Right lobe of liver (tissue), 4 donors: ENCODE data around the gene GP1BB.

Experiments used
- POLR2A ChIP-seq: fragments of 450-650 bp; IDR thresholded peaks from one replicate; pipeline ENCODE4 v1.6.1; 2017; ENCODE audit warnings: antibody characterized with exemption, mild to moderate bottlenecking
- TF ChIP-seq, protein P1 (sequence below), 4 donors: fragments of 200-600 bp in 3 of 4; fragments of 450-650 bp in 1 of 4; IDR thresholded peaks; one replicate each; pipeline versions ENCODE4 v1.5.1 to v1.8.0; 2016 to 2022; ENCODE audit warnings: antibody characterized with exemption in 4 of 4, mild to moderate bottlenecking in 2 of 4
- donor health status: DM: no; HTN: no; CAD: no.
- donor health status: DM: no; HTN: no; CAD: no.
- donor health status: DM: no; HTN: yes; CAD: no.

DNA sequence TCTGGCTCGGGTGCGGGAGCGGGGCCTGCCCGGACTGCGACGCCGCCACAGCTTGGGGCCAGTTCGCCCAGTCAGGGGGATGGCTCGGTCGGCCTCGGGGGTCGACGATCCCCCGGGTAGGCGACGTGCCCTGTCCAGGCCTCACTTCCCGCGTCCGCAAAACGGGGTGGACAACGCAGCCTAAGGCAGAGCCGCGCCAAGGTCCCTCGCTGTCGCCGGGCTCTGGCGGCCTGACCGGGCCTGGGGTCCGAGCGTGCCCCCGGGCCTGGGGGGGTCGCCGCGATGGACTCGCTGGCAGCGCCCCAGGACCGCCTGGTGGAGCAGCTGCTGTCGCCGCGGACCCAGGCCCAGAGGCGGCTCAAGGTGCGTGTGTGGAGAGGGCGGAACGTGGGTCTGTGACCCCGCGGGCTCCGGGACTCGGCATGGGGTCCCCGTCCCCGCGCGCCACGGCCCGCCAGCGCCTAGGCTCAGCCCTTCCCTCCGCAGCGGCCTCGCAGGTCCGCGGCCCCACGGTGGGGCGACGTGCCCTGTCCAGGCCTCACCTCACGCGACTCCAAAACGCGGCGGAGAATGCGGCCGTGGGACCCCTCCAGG lies 4.8 kb upstream of the GP1BB start:
- TF ChIP-seq, protein P1, sequence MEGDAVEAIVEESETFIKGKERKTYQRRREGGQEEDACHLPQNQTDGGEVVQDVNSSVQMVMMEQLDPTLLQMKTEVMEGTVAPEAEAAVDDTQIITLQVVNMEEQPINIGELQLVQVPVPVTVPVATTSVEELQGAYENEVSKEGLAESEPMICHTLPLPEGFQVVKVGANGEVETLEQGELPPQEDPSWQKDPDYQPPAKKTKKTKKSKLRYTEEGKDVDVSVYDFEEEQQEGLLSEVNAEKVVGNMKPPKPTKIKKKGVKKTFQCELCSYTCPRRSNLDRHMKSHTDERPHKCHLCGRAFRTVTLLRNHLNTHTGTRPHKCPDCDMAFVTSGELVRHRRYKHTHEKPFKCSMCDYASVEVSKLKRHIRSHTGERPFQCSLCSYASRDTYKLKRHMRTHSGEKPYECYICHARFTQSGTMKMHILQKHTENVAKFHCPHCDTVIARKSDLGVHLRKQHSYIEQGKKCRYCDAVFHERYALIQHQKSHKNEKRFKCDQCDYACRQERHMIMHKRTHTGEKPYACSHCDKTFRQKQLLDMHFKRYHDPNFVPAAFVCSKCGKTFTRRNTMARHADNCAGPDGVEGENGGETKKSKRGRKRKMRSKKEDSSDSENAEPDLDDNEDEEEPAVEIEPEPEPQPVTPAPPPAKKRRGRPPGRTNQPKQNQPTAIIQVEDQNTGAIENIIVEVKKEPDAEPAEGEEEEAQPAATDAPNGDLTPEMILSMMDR (IDR thresholded peaks at IDR 0.05): no peak
- no peak for TF ChIP-seq POLR2A
